ENCODE measurements around the gene PGBD1. TPM values are rescaled to one million over a fixed set of nuclear protein-coding genes. Genes with fewer than 3 reads are reported as not detected.

PGBD1 gene
- total RNA-seq, 1 experiment from 2014 or later: 3.8 TPM

GRCh38 chr6:28345201-28345600 is 63.8 kb downstream of the PGBD1 start:
- BruUV-seq (replicated peaks): no TSS peak
- H3K9me3 Mint-ChIP-seq (ENCODE audit: unreplicated experiment): peaks cover 6% of the 10 kb centered on the region
- H3K27me3 Mint-ChIP-seq (ENCODE audit: insufficient read depth, unreplicated experiment): peaks cover 5% of the 10 kb centered on the region
- DNase-seq: no peak
- intact Hi-C loops (cut with micrococcal nuclease; ENCODE audit: unreplicated experiment): no loop called here
- H3K4me3 ChIP-seq (ENCODE audit: low read depth, low read length): no peak overlapping the region
- TF ChIP-seq CTCF (IDR thresholded peaks at IDR 0.05; ENCODE audit: insufficient read depth in 1 of 2, low read depth in 1 of 2, low read length in 1 of 2, severe bottlenecking in 1 of 2, unreplicated experiment in 1 of 2): no peak
- peaks cover 5% of the 10 kb centered on the region for H3K36me3 Mint-ChIP-seq (ENCODE audit: insufficient read depth, unreplicated experiment)
- CTCF ChIA-PET: no interaction called here
- no peaks in the 10 kb centered on the region for H3K36me3 ChIP-seq (ENCODE audit: control insufficient read depth, insufficient read depth, low read length)
- no peaks in the 10 kb centered on the region for H3K4me1 ChIP-seq
- H3K4me1 Mint-ChIP-seq (ENCODE audit: low read depth, unreplicated experiment): peaks cover 5% of the 10 kb centered on the region
- H3K27me3 ChIP-seq (replicated peaks; ENCODE audit: control insufficient read depth, insufficient read depth, low read length): no peaks in the 10 kb centered on the region
- H3K9me3 ChIP-seq: no peaks in the 10 kb centered on the region
- no peak overlapping the region for H3K27ac Mint-ChIP-seq (ENCODE audit: unreplicated experiment)
- POLR2A ChIA-PET: no interaction called here
- no peak overlapping the region for H3K4me3 Mint-ChIP-seq (ENCODE audit: unreplicated experiment)

GRCh38 chr6:28347119-28347518 is 65.7 kb downstream of the PGBD1 start:
- H3K9me3 ChIP-seq: no peaks in the 10 kb centered on the region
- CTCF ChIA-PET: interaction anchor here (0.5 kb wide), 1 partner anchor 29 kb away, joined by 3 read pairs; no protein-coding TSS in a partner anchor
- no peak overlapping the region for H3K4me3 Mint-ChIP-seq (ENCODE audit: unreplicated experiment)
- 0 out of 2 replicates have a peak, but pooled peaks cover 7% of the 10 kb centered on the region for H3K4me1 ChIP-seq
- no peaks in the 10 kb centered on the region for H3K9me3 Mint-ChIP-seq (ENCODE audit: unreplicated experiment)
- POLR2A ChIA-PET: no interaction called here
- DNase-seq: no peak
- no peak overlapping the region for H3K27ac Mint-ChIP-seq (ENCODE audit: unreplicated experiment)
- H3K27me3 Mint-ChIP-seq (ENCODE audit: insufficient read depth, unreplicated experiment): peaks cover 3% of the 10 kb centered on the region
- H3K36me3 Mint-ChIP-seq (ENCODE audit: insufficient read depth, unreplicated experiment): peaks cover 5% of the 10 kb centered on the region
- no peaks in the 10 kb centered on the region for H3K36me3 ChIP-seq (ENCODE audit: control insufficient read depth, insufficient read depth, low read length)
- TF ChIP-seq CTCF (IDR thresholded peaks at IDR 0.05; ENCODE audit: insufficient read depth in 1 of 2, low read depth in 1 of 2, low read length in 1 of 2, severe bottlenecking in 1 of 2, unreplicated experiment in 1 of 2): no peak
- no peak overlapping the region for H3K4me3 ChIP-seq (ENCODE audit: low read depth, low read length)
- BruUV-seq (replicated peaks): no TSS peak
- H3K27me3 ChIP-seq (replicated peaks; ENCODE audit: control insufficient read depth, insufficient read depth, low read length): no peaks in the 10 kb centered on the region
- intact Hi-C loops (cut with micrococcal nuclease; ENCODE audit: unreplicated experiment): no loop called here
- peaks cover 11% of the 10 kb centered on the region for H3K4me1 Mint-ChIP-seq (ENCODE audit: low read depth, unreplicated experiment)

GRCh38 chr6:28349344-28349891 is 68.0 kb downstream of the PGBD1 start:
- no TSS peak for BruUV-seq (replicated peaks)
- POLR2A ChIA-PET: no interaction called here
- H3K36me3 Mint-ChIP-seq (ENCODE audit: insufficient read depth, unreplicated experiment): peaks cover 5% of the 10 kb centered on the region

More at GRCh38 chr6:28349344-28349891, 68.0 kb downstream of the PGBD1 start:
- H3K36me3 ChIP-seq (ENCODE audit: control insufficient read depth, insufficient read depth, low read length): no peaks in the 10 kb centered on the region
- no peaks in the 10 kb centered on the region for H3K9me3 ChIP-seq
- H3K9me3 Mint-ChIP-seq (ENCODE audit: unreplicated experiment): no peaks in the 10 kb centered on the region
- H3K4me1 Mint-ChIP-seq (ENCODE audit: low read depth, unreplicated experiment): peaks cover 11% of the 10 kb centered on the region
- H3K4me1 ChIP-seq: 0 out of 2 replicates have a peak, but pooled peaks cover 7% of the 10 kb centered on the region
- peak overlapping the region; percentile 94 for H3K27ac Mint-ChIP-seq (ENCODE audit: unreplicated experiment)
- CTCF ChIA-PET: interaction anchor here (0.7 to 0.9 kb wide), 2 partner anchors 34 to 295 kb away, joined by 4 read pairs; no protein-coding TSS in a partner anchor
- H3K27me3 Mint-ChIP-seq (ENCODE audit: insufficient read depth, unreplicated experiment): peaks cover 3% of the 10 kb centered on the region
- no peak for DNase-seq
- intact Hi-C loops (cut with micrococcal nuclease; ENCODE audit: unreplicated experiment): loop anchor here (1.0 to 2.0 kb wide), 2 partner anchors 15 to 68 kb away; partner anchors contain the start of gene PGBD1
- H3K4me3 ChIP-seq (ENCODE audit: low read depth, low read length): peak overlapping the region; percentile 48
- no peaks in the 10 kb centered on the region for H3K27me3 ChIP-seq (replicated peaks; ENCODE audit: control insufficient read depth, insufficient read depth, low read length)
- TF ChIP-seq CTCF (IDR thresholded peaks at IDR 0.05; ENCODE audit: insufficient read depth in 1 of 2, low read depth in 1 of 2, low read length in 1 of 2, severe bottlenecking in 1 of 2, unreplicated experiment in 1 of 2): no peak
- H3K4me3 Mint-ChIP-seq (ENCODE audit: unreplicated experiment): peak overlapping the region; percentile 96

All from Caco-2 (cell line).